HEK293 (cell line): ENCODE measurements around the gene MAP3K5.

Experiments
- GFI1B ChIP-seq: fragments of 450-650 bp; formaldehyde crosslinking; IDR thresholded peaks from 2 replicates; pipeline ENCODE4 v1.5.1; 2016; ENCODE audit warnings: missing biosample characterization, missing genetic modification characterization
- INSM2 ChIP-seq: fragments of 450-650 bp; formaldehyde crosslinking; IDR thresholded peaks from 2 replicates; pipeline ENCODE4 v1.5.1; 2016; ENCODE audit warnings: missing biosample characterization, missing genetic modification characterization
- PATZ1 ChIP-seq: fragments of 450-650 bp; formaldehyde crosslinking; IDR thresholded peaks from 2 replicates; pipeline ENCODE4 v1.5.1; 2016; ENCODE audit warnings: missing biosample characterization, missing genetic modification characterization
- YY2 ChIP-seq: fragments of 450-650 bp; formaldehyde crosslinking; IDR thresholded peaks from 2 replicates; pipeline ENCODE4 v1.5.1; 2016; ENCODE audit warnings: missing biosample characterization, missing genetic modification characterization
- ZBTB8A ChIP-seq: fragments of 450-650 bp; formaldehyde crosslinking; IDR thresholded peaks from 2 replicates; pipeline ENCODE4 v1.5.1; 2016; ENCODE audit warnings: missing biosample characterization, missing genetic modification characterization
- ZNF138 ChIP-seq: fragments of 450-650 bp; formaldehyde crosslinking; IDR thresholded peaks from 2 replicates; pipeline ENCODE4 v1.5.1; 2016; ENCODE audit warnings: missing biosample characterization, missing genetic modification characterization, borderline replicate concordance
- ZNF24 ChIP-seq: fragments of 450-650 bp; formaldehyde crosslinking; IDR thresholded peaks from 2 replicates; pipeline ENCODE4 v1.5.1; 2016; ENCODE audit warnings: missing biosample characterization, missing genetic modification characterization
- ZNF510 ChIP-seq: fragments of 450-650 bp; formaldehyde crosslinking; IDR thresholded peaks from 2 replicates; pipeline ENCODE4 v1.5.1; 2018; ENCODE audit warnings: mild to moderate bottlenecking, missing genetic modification characterization, missing biosample characterization; ENCODE audit not compliant: insufficient replicate concordance
- ZNF548 ChIP-seq: fragments of 450-650 bp; formaldehyde crosslinking; IDR thresholded peaks from 2 replicates; pipeline ENCODE4 v1.5.1; 2016; ENCODE audit warnings: missing biosample characterization, missing genetic modification characterization
- ZNF560 ChIP-seq: fragments of 450-650 bp; formaldehyde crosslinking; IDR thresholded peaks from 2 replicates; pipeline ENCODE4 v1.5.1; 2017; ENCODE audit warnings: missing biosample characterization, missing genetic modification characterization, borderline replicate concordance
- ZNF843 ChIP-seq: fragments of 450-650 bp; formaldehyde crosslinking; IDR thresholded peaks from 2 replicates; pipeline ENCODE4 v1.5.1; 2016; ENCODE audit warnings: missing biosample characterization, missing genetic modification characterization
- TF ChIP-seq, protein P1 (sequence below): fragments of 450-650 bp; formaldehyde crosslinking; IDR thresholded peaks from 2 replicates; pipeline ENCODE4 v1.5.1; 2016; ENCODE audit warnings: missing biosample characterization, missing genetic modification characterization
- TF ChIP-seq, protein P2 (sequence below): fragments of 450-650 bp; formaldehyde crosslinking; IDR thresholded peaks from 2 replicates; pipeline ENCODE4 v1.5.1; 2016; ENCODE audit warnings: missing biosample characterization, missing genetic modification characterization
- TF ChIP-seq, protein P3 (sequence below): fragments of 450-650 bp; formaldehyde crosslinking; IDR thresholded peaks from 2 replicates; pipeline ENCODE4 v1.5.1; 2016; ENCODE audit warnings: missing biosample characterization, missing genetic modification characterization

GRCh38 chr6:136614350-136614749, 177.9 kb downstream of the MAP3K5 start:
- TF ChIP-seq, protein P1, sequence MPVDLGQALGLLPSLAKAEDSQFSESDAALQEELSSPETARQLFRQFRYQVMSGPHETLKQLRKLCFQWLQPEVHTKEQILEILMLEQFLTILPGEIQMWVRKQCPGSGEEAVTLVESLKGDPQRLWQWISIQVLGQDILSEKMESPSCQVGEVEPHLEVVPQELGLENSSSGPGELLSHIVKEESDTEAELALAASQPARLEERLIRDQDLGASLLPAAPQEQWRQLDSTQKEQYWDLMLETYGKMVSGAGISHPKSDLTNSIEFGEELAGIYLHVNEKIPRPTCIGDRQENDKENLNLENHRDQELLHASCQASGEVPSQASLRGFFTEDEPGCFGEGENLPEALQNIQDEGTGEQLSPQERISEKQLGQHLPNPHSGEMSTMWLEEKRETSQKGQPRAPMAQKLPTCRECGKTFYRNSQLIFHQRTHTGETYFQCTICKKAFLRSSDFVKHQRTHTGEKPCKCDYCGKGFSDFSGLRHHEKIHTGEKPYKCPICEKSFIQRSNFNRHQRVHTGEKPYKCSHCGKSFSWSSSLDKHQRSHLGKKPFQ (tag by site-specific recombination), result no peak
- TF ChIP-seq PATZ1 (tag by site-specific recombination) (no peak), ZNF560 (tag by site-specific recombination) (no peak), ZBTB8A (tag by site-specific recombination) (no peak), GFI1B (tag by site-specific recombination) (no peak), ZNF24 (no peak), ZNF548 (tag by site-specific recombination) (no peak), ZNF843 (tag by site-specific recombination) (no peak), ZNF510 (tag by site-specific recombination) (no peak), ZNF138 (tag by site-specific recombination) (no peak), YY2 (no peak), INSM2 (no peak)
- TF ChIP-seq, protein P2, sequence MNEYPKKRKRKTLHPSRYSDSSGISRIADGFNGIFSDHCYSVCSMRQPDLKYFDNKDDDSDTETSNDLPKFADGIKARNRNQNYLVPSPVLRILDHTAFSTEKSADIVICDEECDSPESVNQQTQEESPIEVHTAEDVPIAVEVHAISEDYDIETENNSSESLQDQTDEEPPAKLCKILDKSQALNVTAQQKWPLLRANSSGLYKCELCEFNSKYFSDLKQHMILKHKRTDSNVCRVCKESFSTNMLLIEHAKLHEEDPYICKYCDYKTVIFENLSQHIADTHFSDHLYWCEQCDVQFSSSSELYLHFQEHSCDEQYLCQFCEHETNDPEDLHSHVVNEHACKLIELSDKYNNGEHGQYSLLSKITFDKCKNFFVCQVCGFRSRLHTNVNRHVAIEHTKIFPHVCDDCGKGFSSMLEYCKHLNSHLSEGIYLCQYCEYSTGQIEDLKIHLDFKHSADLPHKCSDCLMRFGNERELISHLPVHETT (tag by site-specific recombination), result no peak
- TF ChIP-seq, protein P3, sequence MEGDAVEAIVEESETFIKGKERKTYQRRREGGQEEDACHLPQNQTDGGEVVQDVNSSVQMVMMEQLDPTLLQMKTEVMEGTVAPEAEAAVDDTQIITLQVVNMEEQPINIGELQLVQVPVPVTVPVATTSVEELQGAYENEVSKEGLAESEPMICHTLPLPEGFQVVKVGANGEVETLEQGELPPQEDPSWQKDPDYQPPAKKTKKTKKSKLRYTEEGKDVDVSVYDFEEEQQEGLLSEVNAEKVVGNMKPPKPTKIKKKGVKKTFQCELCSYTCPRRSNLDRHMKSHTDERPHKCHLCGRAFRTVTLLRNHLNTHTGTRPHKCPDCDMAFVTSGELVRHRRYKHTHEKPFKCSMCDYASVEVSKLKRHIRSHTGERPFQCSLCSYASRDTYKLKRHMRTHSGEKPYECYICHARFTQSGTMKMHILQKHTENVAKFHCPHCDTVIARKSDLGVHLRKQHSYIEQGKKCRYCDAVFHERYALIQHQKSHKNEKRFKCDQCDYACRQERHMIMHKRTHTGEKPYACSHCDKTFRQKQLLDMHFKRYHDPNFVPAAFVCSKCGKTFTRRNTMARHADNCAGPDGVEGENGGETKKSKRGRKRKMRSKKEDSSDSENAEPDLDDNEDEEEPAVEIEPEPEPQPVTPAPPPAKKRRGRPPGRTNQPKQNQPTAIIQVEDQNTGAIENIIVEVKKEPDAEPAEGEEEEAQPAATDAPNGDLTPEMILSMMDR (tag by site-specific recombination), result no peak
